ENCODE results near the gene AZGP1. TPM values are rescaled to one million over a fixed set of nuclear protein-coding genes. Genes with fewer than 3 reads are reported as not detected.
A peak's percentile ranks its signal among the peaks of the same experiment; 100 is the strongest.
"Not testable (repeated sequence)": the region's sequence is repeated elsewhere in the genome, so short reads cannot be mapped to it uniquely, and the experiment has no call there.

Gene AZGP1
- total RNA-seq, 1 donor, result not detected

- TF ChIP-seq CTCF (IDR thresholded peaks at IDR 0.05; ENCODE audit: insufficient read depth, low read length), result no peak
- no peak overlapping the region for H3K4me3 ChIP-seq (ENCODE audit: low read depth, low read length)
- no peak for DNase-seq (ENCODE audit: low read depth)
These were observed 42.0 kb upstream of the AZGP1 start for GRCh38 chr7:100017875-100018274.

- no peak for TF ChIP-seq CTCF (IDR thresholded peaks at IDR 0.05; ENCODE audit: insufficient read depth, low read length)
- peak overlapping the region; percentile 1 for H3K4me3 ChIP-seq (ENCODE audit: low read depth, low read length)
- DNase-seq (ENCODE audit: low read depth), result no peak
These were observed 41.5 kb upstream of the AZGP1 start for GRCh38 chr7:100017300-100017699.

- DNase-seq (ENCODE audit: low read depth), result peak; percentile 13
- H3K4me3 ChIP-seq (ENCODE audit: low read depth, low read length), result peak overlapping the region; percentile 75
- no peak for TF ChIP-seq CTCF (IDR thresholded peaks at IDR 0.05; ENCODE audit: insufficient read depth, low read length)
These were observed 40.5 kb upstream of the AZGP1 start for GRCh38 chr7:100016215-100016901.

GRCh38 chr7:100015232-100016214 lies 39.7 kb upstream of the AZGP1 start, which contains the start of gene ZKSCAN1:
ZKSCAN1 (plus strand) TSS chr7:100015596; CDS start chr7:100023507, 7,911 bp downstream.
- no peak for TF ChIP-seq CTCF (IDR thresholded peaks at IDR 0.05; ENCODE audit: insufficient read depth, low read length)
- peak; percentile 94 for DNase-seq (ENCODE audit: low read depth)
- H3K4me3 ChIP-seq (ENCODE audit: low read depth, low read length), result peak within 1 kb of the TSS; percentile 75

- no peak for TF ChIP-seq CTCF (IDR thresholded peaks at IDR 0.05; ENCODE audit: insufficient read depth, low read length)
- H3K4me3 ChIP-seq (ENCODE audit: low read depth, low read length), result no peak overlapping the region
These were observed 37.5 kb upstream of the AZGP1 start for GRCh38 chr7:100013328-100013676.

GRCh38 chr7:100012385-100013327 lies 36.8 kb upstream of the AZGP1 start:
- not testable (repeated sequence) for DNase-seq (ENCODE audit: low read depth); H3K4me3 ChIP-seq (ENCODE audit: low read depth, low read length)

More at GRCh38 chr7:100013328-100013676, 37.5 kb upstream of the AZGP1 start:
- no peak for DNase-seq (ENCODE audit: low read depth)

All from fibroblast of the aortic adventitia (primary cell).